Measurements from ENCODE around the gene TSPOAP1.

DNA sequence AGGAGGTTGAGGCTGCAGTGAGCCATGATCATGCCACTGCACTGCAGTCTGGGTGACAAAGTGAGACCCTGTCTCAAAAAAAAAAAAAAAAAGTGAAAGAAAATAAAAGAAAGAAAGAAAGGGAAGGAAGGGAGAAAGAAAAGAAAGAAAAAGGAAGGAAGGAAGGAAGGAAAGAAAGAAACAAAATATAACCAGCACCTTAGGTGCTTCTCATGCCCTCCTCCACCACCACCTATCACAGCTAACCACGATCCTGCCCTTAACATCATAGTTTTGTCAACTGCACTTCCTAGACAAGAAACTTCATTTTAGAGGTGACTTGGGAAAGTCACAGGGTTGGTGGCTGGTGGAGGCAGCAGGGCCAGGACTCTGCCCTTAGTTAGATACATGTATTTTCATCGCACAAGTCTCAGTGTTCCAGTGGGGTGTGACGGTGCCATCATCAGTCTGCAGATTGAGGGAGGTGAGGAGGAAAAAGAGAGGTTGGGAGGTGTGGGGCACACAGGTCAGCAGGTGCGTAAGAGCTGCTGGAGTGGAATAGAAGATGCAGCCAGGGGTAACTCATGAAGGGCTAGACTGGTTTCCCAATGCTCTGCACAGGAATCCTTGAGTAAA lies 13.4 kb upstream of the TSPOAP1 start:
- no peak for TF ChIP-seq BACH2 (CRISPR knock-in tag; IDR thresholded peaks at IDR 0.05; ENCODE audit: borderline replicate concordance)
- TF ChIP-seq, protein P1, sequence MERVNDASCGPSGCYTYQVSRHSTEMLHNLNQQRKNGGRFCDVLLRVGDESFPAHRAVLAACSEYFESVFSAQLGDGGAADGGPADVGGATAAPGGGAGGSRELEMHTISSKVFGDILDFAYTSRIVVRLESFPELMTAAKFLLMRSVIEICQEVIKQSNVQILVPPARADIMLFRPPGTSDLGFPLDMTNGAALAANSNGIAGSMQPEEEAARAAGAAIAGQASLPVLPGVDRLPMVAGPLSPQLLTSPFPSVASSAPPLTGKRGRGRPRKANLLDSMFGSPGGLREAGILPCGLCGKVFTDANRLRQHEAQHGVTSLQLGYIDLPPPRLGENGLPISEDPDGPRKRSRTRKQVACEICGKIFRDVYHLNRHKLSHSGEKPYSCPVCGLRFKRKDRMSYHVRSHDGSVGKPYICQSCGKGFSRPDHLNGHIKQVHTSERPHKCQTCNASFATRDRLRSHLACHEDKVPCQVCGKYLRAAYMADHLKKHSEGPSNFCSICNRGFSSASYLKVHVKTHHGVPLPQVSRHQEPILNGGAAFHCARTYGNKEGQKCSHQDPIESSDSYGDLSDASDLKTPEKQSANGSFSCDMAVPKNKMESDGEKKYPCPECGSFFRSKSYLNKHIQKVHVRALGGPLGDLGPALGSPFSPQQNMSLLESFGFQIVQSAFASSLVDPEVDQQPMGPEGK (CRISPR knock-in tag; IDR thresholded peaks at IDR 0.05; ENCODE audit: borderline replicate concordance) = no peak
